ENCODE results near the gene SPATA2L. TPM values are rescaled to one million over a fixed set of nuclear protein-coding genes. Genes with fewer than 3 reads are reported as not detected.
"Not testable (repeated sequence)": the region's sequence is repeated elsewhere in the genome, so short reads cannot be mapped to it uniquely, and the experiment has no call there.

The SPATA2L gene
- total RNA-seq, 1 donor from 2014 or later, result 7.6 TPM

DNA sequence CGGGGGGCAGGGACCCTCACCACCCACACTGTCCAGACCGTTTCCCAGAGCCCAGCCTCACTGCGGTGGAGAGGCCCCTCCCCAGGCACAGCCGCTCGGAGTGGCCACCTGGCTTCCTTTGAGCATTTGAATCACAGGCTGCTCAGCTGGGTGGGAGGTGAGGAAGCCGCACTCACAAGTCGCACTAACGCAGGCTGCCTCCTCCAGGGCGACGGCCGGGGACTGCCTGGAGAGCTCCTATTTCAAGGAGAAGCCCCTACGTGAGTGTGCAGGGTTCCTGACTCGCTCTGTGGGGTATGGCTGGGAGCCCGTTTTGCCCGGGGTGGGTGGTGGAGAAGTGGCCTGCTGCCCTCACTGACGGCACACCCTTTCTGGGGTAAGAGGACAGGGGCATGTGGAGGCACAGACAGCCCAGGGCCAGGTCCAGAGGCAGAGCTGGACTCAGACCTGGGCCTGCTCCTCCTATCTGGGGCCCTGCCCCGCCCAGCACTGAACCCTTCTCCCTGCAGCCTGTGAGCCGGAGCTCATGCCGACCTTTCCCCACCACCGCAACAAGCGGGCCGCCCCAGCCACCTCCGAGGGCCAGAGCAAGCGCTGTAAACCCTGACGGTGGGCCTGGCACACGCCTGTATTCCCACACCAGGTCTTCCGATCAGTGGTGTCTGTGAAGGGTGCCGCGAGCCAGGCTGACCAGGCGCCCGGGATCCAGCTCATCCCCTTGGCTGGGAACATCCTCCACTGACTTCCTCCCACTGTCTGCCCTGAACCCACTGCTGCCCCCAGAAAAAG lies 6.2 kb downstream of the SPATA2L start:
- Histone ChIP-seq H3F3A (ENCODE audit: low read depth) (peaks cover 15% of the 10 kb centered on the region), H2AFZ (replicated peaks) (no peak overlapping the region), H3K36me3 (no peaks in the 10 kb centered on the region)

DNA sequence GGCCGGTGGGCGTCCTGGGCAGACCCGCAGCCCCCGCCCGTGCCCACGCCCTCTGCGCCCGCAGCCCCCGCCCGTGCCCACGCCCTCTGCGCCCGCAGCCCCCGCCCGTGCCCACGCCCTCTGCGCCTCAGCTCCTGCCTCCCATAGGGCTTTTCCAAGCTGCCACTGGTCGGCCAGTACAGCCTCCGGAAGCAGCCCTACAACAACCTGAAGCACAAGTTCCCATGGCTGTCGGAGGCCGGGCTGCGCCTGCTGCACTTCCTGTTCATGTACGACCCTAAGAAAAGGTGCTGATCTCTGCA lies 6.8 kb downstream of the SPATA2L start:
- not testable (repeated sequence) for H3K4me1 ChIP-seq; H3K4me2 ChIP-seq; H3K9ac ChIP-seq; H3K27ac ChIP-seq; H2AFZ ChIP-seq (replicated peaks); DNase-seq (ENCODE audit: low spot score); H3K9me3 ChIP-seq (ENCODE audit: low read depth); H3K27me3 ChIP-seq; H3K36me3 ChIP-seq; H3K9me3 Mint-ChIP-seq; H3K4me1 Mint-ChIP-seq; H4K20me1 ChIP-seq (ENCODE audit: low read depth); H3K4me3 ChIP-seq; H3K79me2 ChIP-seq (ENCODE audit: low read depth); H3K27ac Mint-ChIP-seq
- Mint-ChIP-seq H3K4me3 (peak overlapping the region; percentile 35), H3K36me3 (peaks cover 14% of the 10 kb centered on the region), H3K27me3 (ENCODE audit: insufficient read depth, low read depth) (peaks cover 17% of the 10 kb centered on the region)
- H3F3A ChIP-seq (ENCODE audit: low read depth), result peaks cover 11% of the 10 kb centered on the region

More for the DNA sequence above, 6.2 kb downstream of the SPATA2L start:
- H3K27me3 ChIP-seq, result no peaks in the 10 kb centered on the region
- no peak overlapping the region for H3K4me3 ChIP-seq
- TF ChIP-seq, protein P1, sequence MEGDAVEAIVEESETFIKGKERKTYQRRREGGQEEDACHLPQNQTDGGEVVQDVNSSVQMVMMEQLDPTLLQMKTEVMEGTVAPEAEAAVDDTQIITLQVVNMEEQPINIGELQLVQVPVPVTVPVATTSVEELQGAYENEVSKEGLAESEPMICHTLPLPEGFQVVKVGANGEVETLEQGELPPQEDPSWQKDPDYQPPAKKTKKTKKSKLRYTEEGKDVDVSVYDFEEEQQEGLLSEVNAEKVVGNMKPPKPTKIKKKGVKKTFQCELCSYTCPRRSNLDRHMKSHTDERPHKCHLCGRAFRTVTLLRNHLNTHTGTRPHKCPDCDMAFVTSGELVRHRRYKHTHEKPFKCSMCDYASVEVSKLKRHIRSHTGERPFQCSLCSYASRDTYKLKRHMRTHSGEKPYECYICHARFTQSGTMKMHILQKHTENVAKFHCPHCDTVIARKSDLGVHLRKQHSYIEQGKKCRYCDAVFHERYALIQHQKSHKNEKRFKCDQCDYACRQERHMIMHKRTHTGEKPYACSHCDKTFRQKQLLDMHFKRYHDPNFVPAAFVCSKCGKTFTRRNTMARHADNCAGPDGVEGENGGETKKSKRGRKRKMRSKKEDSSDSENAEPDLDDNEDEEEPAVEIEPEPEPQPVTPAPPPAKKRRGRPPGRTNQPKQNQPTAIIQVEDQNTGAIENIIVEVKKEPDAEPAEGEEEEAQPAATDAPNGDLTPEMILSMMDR (IDR thresholded peaks at IDR 0.05), result no peak
- TF ChIP-seq EZH2 (IDR thresholded peaks at IDR 0.05), result no peak
- TF ChIP-seq EZH2phosphoT487 (IDR thresholded peaks at IDR 0.05), result no peak
- Mint-ChIP-seq H3K4me3 (peak overlapping the region; percentile 35), H3K9me3 (no peaks in the 10 kb centered on the region), H3K27ac (no peak overlapping the region), H3K4me1 (peaks cover 15% of the 10 kb centered on the region), H3K27me3 (ENCODE audit: insufficient read depth, low read depth) (peaks cover 18% of the 10 kb centered on the region), H3K36me3 (peaks cover 10% of the 10 kb centered on the region)
- no peak for DNase-seq (ENCODE audit: low spot score)
- H3K79me2 ChIP-seq (ENCODE audit: low read depth), result no peaks in the 10 kb centered on the region
- peaks cover 4% of the 10 kb centered on the region for H3K4me1 ChIP-seq
- H3K4me2 ChIP-seq, result no peak overlapping the region
- H3K9ac ChIP-seq, result no peak overlapping the region
- H3K27ac ChIP-seq, result no peak overlapping the region
- no peaks in the 10 kb centered on the region for H3K9me3 ChIP-seq (ENCODE audit: low read depth)
- peaks cover 8% of the 10 kb centered on the region for H4K20me1 ChIP-seq (ENCODE audit: low read depth)

DNA sequence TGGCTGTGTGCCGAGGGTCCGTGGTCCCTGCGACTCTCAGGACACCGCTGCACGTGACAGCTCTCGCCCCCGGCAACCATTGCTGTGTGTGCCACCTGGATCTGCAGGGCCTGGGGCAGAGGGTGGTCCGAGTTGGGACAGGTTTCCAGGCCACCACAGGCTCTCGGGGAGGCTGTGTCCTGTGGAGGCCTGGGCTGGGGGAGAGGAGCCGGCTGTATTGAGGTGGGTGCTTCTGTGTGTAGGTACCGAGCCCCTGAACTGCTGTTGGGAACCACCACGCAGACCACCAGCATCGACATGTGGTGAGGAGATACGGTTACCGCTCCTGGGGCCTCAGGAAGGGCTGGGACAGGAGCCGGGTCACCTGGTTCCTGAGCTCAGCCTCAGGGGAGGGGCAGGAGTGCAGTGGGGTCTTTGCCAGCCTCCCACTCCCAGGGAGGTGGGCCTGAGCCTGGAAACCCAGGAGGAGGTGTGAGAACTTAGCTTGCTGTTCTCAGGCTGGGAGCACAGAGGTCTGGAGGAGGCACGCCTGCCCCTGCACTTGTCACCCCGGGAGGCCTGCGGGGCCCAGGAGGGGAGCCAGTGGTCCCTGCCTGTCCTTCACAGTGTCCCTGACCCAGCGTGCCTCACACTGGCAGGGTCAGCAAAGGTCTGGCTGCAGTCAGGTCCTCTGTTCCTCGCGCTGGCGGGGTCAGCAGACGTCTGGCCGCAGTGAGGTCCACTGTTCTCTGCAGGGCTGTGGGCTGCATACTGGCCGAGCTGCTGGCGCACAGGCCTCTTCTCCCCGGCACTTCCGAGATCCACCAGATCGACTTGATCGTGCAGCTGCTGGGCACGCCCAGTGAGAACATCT lies 7.3 kb downstream of the SPATA2L start:
- no peak for DNase-seq (ENCODE audit: low spot score)
- H3K36me3 Mint-ChIP-seq, result peaks cover 12% of the 10 kb centered on the region

More for the DNA sequence above, 7.3 kb downstream of the SPATA2L start:
- Histone ChIP-seq H3K79me2 (ENCODE audit: low read depth) (peaks cover 10% of the 10 kb centered on the region), H3K4me3 (no peak overlapping the region), H3K9me3 (ENCODE audit: low read depth) (no peaks in the 10 kb centered on the region), H3F3A (ENCODE audit: low read depth) (peaks cover 5% of the 10 kb centered on the region), H3K36me3 (no peaks in the 10 kb centered on the region), H2AFZ (replicated peaks) (no peak overlapping the region), H3K27me3 (no peaks in the 10 kb centered on the region), H3K27ac (no peak overlapping the region), H3K4me1 (no peaks in the 10 kb centered on the region), H3K9ac (no peak overlapping the region), H4K20me1 (ENCODE audit: low read depth) (peaks cover under 1% of the 10 kb centered on the region), H3K4me2 (no peak overlapping the region)
- Mint-ChIP-seq H3K27ac (no peak overlapping the region), H3K27me3 (ENCODE audit: insufficient read depth, low read depth) (peaks cover 16% of the 10 kb centered on the region), H3K4me3 (no peak overlapping the region), H3K9me3 (no peaks in the 10 kb centered on the region), H3K4me1 (peaks cover 5% of the 10 kb centered on the region)
- TF ChIP-seq, protein P1 (IDR thresholded peaks at IDR 0.05), result no peak
- TF ChIP-seq EZH2phosphoT487 (IDR thresholded peaks at IDR 0.05), result no peak
- TF ChIP-seq EZH2 (IDR thresholded peaks at IDR 0.05), result no peak
